Thyroid gland (tissue), 4 donors: ENCODE measurements around the gene MRPL45. TPM values are rescaled to one million over a fixed set of nuclear protein-coding genes. Genes with fewer than 3 reads are reported as not detected.

Experiments
- DNase-seq, 2 donors: peaks; one replicate each; pipeline ENCODE4 v3.0.0-alpha.2; 2019
- H3K27ac ChIP-seq, 3 donors: fragments of 200-600 bp; sonication (generic); 1 replicate in 2 of 3; 2 replicates in 1 of 3; pipeline ENCODE4 v1.5.1; 2016 to 2019; ENCODE audit warnings: mild to moderate bottlenecking in 1 of 3, moderate library complexity in 1 of 3
- H3K27me3 ChIP-seq: fragments of 200-600 bp; sonication (generic); one replicate; pipeline ENCODE4 v1.5.1; 2019
- H3K36me3 ChIP-seq, 2 donors: fragments of 200-600 bp; sonication (generic); one replicate each; pipeline ENCODE4 v1.5.1; 2016 to 2019
- H3K4me1 ChIP-seq, 2 donors: fragments of 200-600 bp; sonication (generic); one replicate each; pipeline ENCODE4 v1.5.1; 2017 to 2019
- H3K4me3 ChIP-seq, 3 donors: fragments of 200-600 bp; sonication (generic); replicated peaks in 1 of 3; 1 replicate in 2 of 3; 2 replicates in 1 of 3; pipeline ENCODE4 v1.5.1; 2016; ENCODE audit warnings: mild to moderate bottlenecking in 1 of 3
- H3K9me3 ChIP-seq: fragments of 200-600 bp; sonication (generic); one replicate; pipeline ENCODE4 v1.5.1; 2017
- CTCF ChIP-seq, 6 experiments: fragments of 200-600 bp in 3 of 6; fragments of 450-650 bp in 3 of 6; sonication (generic) in 3 of 6; IDR thresholded peaks; one replicate each; pipeline ENCODE4 v1.5.1; 2016 to 2019; ENCODE audit warnings: antibody characterized with exemption in 6 of 6, mild to moderate bottlenecking in 2 of 6, inconsistent platforms in 1 of 6, moderate library complexity in 1 of 6
- POLR2A ChIP-seq, 2 donors: fragments of 450-650 bp; IDR thresholded peaks; one replicate each; pipeline ENCODE4 v1.6.1; 2017; ENCODE audit warnings: antibody characterized with exemption in 2 of 2, mild to moderate bottlenecking in 2 of 2, moderate library complexity in 1 of 2
- WGBS, 2 donors: methylation state at CpG; one replicate each; pipeline ENCODE4 v1.1.5; 2017; 5-methylcytosine and 5-hydroxymethylcytosine counted together
- intact Hi-C: fragments of 100-400 bp; cut with DNase I; formaldehyde crosslinking; loops from one replicate; pipeline ENCODE4 v1.15.1; 2023
- total RNA-seq, 4 donors: library from RNA; depleted of rRNA; stranded (reverse); fragments of >200 nt; gene quantifications; one replicate each; pipeline ENCODE4 v1.2.3, GENCODE V29; 2016

Gene MRPL45
- total RNA-seq, 4 donors from 2014 or later, result 26.6 to 38.3 (median 30.3) TPM

DNA sequence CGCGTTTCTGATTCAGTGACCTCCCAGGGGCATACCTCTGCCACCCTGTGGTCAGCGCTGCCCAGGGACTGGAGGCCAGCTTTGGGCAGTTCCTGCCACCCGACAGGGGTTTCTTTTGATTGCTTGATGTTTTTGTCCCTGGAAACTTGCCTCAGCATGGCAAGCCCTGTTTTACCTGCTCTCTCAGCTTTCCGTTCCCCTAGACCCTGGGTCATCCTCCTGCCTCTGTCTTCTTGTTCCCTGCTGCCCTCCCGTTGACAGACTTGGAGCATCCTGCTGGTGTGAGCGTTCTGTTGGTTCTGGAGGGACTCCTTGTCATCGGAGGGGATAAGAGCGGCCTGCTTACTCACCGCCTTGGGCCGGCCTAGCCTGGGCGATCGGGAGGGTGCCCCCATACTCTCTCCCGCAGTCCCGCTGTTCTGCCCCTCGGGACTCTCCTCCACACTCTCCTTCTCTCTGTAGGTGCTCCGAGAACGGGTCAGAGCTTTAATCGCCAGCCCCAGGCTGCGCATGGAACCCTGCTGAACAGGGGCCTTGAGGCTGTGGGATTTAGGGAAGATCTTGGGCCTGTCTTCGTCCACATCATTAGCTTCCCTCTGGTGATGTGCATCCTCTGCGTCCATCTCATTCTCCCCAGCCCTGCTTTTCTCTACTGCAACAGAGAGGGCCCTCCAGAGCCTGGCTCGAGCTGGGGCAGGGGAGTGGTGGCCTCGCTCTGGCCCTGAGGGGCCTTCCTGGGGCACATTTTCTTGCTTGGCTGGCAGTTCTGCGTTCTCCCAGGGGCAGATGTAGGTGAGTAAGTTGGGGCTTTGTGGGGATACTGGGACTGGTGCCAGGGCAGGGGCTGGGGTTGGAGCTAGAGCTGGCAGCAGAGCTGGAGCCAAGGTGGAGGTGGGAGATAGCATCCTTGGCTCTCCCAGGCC is 33.1 kb downstream of the MRPL45 start:
- WGBS, 2 donors, result 87% methylated on average over 25 of the region's 25 CpGs
- H3K4me3 ChIP-seq, result no peak overlapping the region
- no peaks in the 10 kb centered on the region for H3K9me3 ChIP-seq
- intact Hi-C loops, result no loop called here
- TF ChIP-seq POLR2A (IDR thresholded peaks at IDR 0.05), result no peak
- no peak for TF ChIP-seq CTCF (IDR thresholded peaks at IDR 0.05)
- no peak overlapping the region for H3K27ac ChIP-seq
- DNase-seq, result no peak
- peaks cover 3 to 10% of the 10 kb centered on the region in 2 donors for H3K4me1 ChIP-seq
- no peaks in the 10 kb centered on the region for H3K27me3 ChIP-seq
- H3K36me3 ChIP-seq, result no peaks in the 10 kb centered on the region

- 72 to 76% methylated on average over 15 to 16 of the region's 23 CpGs for WGBS, 2 donors
- DNase-seq, result no peak
- Histone ChIP-seq H3K36me3 (no peaks in the 10 kb centered on the region), H3K27ac (no peak overlapping the region), H3K4me1 (peaks cover 0 to under 1% of the 10 kb centered on the region in 2 donors), H3K4me3 (no peak overlapping the region), H3K27me3 (no peaks in the 10 kb centered on the region), H3K9me3 (no peaks in the 10 kb centered on the region)
- intact Hi-C loops, result no loop called here
- no peak for TF ChIP-seq CTCF (IDR thresholded peaks at IDR 0.05)
- TF ChIP-seq POLR2A (IDR thresholded peaks at IDR 0.05), result no peak
These were observed 34.0 kb downstream of the MRPL45 start for GRCh38 chr17:38330941-38331411.

GRCh38 chr17:38332735-38333134 is 35.8 kb downstream of the MRPL45 start:
- Histone ChIP-seq H3K4me1 (no peaks in the 10 kb centered on the region), H3K27me3 (no peaks in the 10 kb centered on the region), H3K9me3 (no peaks in the 10 kb centered on the region), H3K27ac (no peak overlapping the region), H3K4me3 (no peak overlapping the region), H3K36me3 (no peaks in the 10 kb centered on the region)
- no peak for TF ChIP-seq CTCF (IDR thresholded peaks at IDR 0.05)
- DNase-seq, result no peak
- 86 to 98% methylated on average over 6 to 7 of the region's 7 CpGs for WGBS, 2 donors
- intact Hi-C loops, result no loop called here

DNA sequence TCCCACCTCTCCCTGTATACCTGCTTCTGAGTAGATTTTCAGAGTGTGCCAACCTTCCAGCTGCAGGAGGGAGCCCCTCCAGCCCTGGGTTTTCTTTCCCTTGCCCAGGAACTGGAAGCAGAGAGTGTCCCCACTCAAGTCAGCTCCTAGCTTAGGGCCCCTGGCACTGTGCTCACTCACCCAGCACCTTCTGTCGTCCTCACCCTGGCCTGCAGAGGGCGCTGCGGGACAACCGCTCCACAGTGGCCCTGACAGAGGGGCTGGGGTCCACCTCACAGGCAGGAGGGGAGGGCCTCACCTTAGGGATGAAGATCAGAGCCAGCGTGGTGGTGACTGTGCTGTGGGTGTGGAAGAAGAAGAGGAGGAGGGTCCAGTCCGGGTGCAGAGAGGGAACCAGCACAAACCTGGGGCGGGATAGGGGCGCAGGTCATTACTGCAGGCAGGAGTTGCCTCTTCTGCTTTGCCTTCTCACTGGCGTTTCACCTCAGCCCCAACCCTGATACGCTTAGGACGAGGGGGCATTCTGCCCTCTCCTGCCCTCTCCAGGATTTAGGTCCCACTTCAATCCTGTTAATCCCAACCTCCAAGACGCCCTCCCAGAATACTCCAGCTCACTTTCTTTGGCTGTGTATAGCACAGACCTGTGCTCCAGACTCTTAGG is 36.8 kb downstream of the MRPL45 start:
- no peak for DNase-seq

More for the DNA sequence above, 36.8 kb downstream of the MRPL45 start:
- TF ChIP-seq POLR2A (IDR thresholded peaks at IDR 0.05) (no peak), CTCF (IDR thresholded peaks at IDR 0.05) (peak in 3 of 6 experiments; percentile 7 to 28 (median 12))
- no peaks in the 10 kb centered on the region for H3K9me3 ChIP-seq
- no peaks in the 10 kb centered on the region for H3K27me3 ChIP-seq
- intact Hi-C loops, result no loop called here
- WGBS, 2 donors, result 45 to 48% methylated on average over 12 of the region's 12 CpGs
- H3K27ac ChIP-seq, result no peak overlapping the region
- H3K4me1 ChIP-seq, result no peaks in the 10 kb centered on the region
- H3K36me3 ChIP-seq, result no peaks in the 10 kb centered on the region
- no peak overlapping the region for H3K4me3 ChIP-seq
